Measurements from ENCODE around the gene MDH1B.

MDH1B gene

GRCh38 chr2:206698811-206699210, 66.3 kb downstream of the MDH1B start:
- TF ChIP-seq CTCF (IDR thresholded peaks at IDR 0.05; ENCODE audit: low read depth, low read length, missing control alignments): no peak
- no peak overlapping the region for H3K4me3 ChIP-seq (replicated peaks; ENCODE audit: low read depth, low read length)
- no peak for DNase-seq (ENCODE audit: extremely low read depth, low read depth)

- no peak overlapping the region for H3K4me3 ChIP-seq (replicated peaks; ENCODE audit: low read depth, low read length)
- no peak for TF ChIP-seq CTCF (IDR thresholded peaks at IDR 0.05; ENCODE audit: low read depth, low read length, missing control alignments)
- DNase-seq (ENCODE audit: extremely low read depth, low read depth): no peak
Observed at GRCh38 chr2:206696910-206697309, 68.2 kb downstream of the MDH1B start.

- TF ChIP-seq CTCF (IDR thresholded peaks at IDR 0.05; ENCODE audit: low read depth, low read length, missing control alignments): peak; percentile 32
- peak; percentile 36 for DNase-seq (ENCODE audit: extremely low read depth, low read depth)
- H3K4me3 ChIP-seq (replicated peaks; ENCODE audit: low read depth, low read length): no peak overlapping the region
Observed at GRCh38 chr2:206693399-206694137, 71.6 kb downstream of the MDH1B start.

GRCh38 chr2:206692971-206693370, 72.2 kb downstream of the MDH1B start:
- no peak for DNase-seq (ENCODE audit: extremely low read depth, low read depth)
- no peak for TF ChIP-seq CTCF (IDR thresholded peaks at IDR 0.05; ENCODE audit: low read depth, low read length, missing control alignments)
- H3K4me3 ChIP-seq (replicated peaks; ENCODE audit: low read depth, low read length): no peak overlapping the region

GRCh38 chr2:206688990-206689389, 76.1 kb downstream of the MDH1B start:
- no peak for DNase-seq (ENCODE audit: extremely low read depth, low read depth)
- TF ChIP-seq CTCF (IDR thresholded peaks at IDR 0.05; ENCODE audit: low read depth, low read length, missing control alignments): no peak
- no peak overlapping the region for H3K4me3 ChIP-seq (replicated peaks; ENCODE audit: low read depth, low read length)

- H3K4me3 ChIP-seq (replicated peaks; ENCODE audit: low read depth, low read length): no peak overlapping the region
Observed at GRCh38 chr2:206688453-206688852, 76.7 kb downstream of the MDH1B start.

More at GRCh38 chr2:206688453-206688852, 76.7 kb downstream of the MDH1B start:
- no peak for TF ChIP-seq CTCF (IDR thresholded peaks at IDR 0.05; ENCODE audit: low read depth, low read length, missing control alignments)
- no peak for DNase-seq (ENCODE audit: extremely low read depth, low read depth)

Measured in HFF-Myc (cell line).